Measurements from ENCODE around the gene CACNG7.
"Not testable (repeated sequence)": the region's sequence is repeated elsewhere in the genome, so short reads cannot be mapped to it uniquely, and the experiment has no call there.

The CACNG7 gene

DNA sequence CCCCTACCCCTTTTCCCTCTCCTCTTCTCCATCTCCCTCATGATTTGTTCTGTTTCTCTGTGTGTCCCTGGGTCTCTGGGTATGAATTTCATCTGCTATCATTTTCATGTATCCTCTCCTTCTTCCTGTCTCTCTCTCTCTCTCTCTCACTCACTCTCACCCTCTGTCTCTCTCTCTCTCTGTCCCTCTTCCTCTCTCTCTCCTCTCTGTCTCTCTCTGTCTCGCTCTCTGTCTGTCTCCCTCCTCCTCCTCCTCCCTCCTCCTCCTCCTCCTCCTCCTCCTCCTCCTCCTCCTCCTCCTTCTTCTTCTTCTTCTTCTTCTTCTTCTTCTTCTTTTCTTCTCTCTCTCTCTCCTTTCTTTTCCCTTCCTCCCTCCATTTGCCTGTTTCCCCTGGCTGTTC, 3.3 kb upstream of the CACNG7 start:
- FAIRE-seq (no peak), DNase-seq (ENCODE audit: low spot score) (no peak)

DNA sequence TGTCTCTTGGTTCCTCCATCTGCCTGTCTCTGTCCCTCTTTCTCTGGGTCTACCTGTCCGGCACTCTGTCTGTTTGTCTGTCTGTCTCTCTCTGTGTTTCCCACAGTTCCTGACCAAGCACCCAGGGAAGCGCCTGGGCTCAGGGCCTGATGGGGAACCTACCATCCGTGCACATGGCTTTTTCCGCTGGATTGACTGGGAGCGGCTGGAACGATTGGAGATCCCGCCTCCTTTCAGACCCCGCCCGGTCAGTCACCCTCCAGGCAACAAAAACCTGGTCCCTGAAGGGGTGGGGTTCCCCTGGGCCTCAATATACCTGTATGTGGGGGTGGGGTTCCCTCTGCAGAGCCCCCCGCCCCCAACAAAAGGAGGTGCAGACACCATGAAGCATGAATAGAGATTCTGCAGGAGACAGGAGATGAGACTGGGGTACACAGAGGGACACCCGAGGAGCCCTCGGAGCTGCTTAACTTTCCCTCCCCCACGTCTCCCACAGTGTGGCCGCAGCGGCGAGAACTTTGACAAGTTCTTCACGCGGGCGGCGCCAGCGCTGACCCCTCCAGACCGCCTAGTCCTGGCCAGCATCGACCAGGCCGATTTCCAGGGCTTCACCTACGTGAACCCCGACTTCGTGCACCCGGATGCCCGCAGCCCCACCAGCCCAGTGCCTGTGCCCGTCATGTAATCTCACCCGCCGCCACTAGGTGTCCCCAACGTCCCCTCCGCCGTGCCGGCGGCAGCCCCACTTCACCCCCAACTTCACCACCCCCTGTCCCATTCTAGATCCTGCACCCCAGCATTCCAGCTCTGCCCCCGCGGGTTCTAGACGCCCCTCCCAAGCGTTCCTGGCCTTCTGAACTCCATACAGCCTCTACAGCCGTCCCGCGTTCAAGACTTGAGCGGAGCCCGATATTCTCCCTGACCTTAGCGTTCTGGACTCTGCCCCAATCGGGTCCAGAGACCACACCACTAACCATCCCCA, 2.6 kb upstream of the CACNG7 start:
- peak; percentile 20 for FAIRE-seq
- DNase-seq (ENCODE audit: low spot score) = peak; percentile 70

DNA sequence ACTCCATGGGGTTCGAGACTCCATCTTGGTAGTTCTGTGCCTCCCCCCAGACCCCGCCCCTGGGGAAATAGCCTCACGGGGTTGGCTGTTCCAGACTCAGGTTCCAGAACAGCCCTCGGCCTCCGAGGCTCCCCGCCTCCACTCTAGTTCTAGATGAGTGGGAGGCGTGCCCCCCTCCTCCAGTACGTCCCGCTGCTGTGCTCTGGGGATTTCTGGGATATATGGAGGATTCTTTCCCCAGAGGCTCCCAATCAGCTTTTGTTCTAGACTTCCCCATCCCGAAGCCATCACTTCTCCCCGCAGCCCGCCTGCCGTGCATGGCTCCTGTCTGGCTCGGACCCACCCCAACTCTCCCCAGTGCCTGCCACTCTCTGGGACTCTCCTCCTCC, 1.9 kb upstream of the CACNG7 start:
- no peak for DNase-seq (ENCODE audit: low spot score)
- no peak for FAIRE-seq

DNA sequence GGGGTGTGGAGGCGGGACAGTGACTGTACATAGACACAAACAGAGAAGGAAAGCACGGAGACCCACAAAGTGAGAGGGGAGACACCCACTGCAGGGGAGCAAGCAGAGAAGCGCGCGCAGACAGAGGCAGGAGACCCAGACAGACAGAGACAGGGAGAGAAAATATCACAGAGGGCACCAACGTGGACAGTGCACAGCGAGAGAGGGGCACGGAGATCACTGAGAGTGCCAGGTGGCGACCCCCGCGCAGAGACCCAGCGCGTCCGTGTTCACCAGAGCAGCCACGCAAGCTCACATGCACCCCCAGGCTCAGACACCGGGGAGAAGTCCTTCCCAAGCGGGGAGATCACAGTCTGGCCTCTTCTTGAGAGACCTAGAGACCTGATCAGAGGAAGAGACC, 1.4 kb upstream of the CACNG7 start:
- no peak for DNase-seq (ENCODE audit: low spot score)
- FAIRE-seq = no peak

DNA sequence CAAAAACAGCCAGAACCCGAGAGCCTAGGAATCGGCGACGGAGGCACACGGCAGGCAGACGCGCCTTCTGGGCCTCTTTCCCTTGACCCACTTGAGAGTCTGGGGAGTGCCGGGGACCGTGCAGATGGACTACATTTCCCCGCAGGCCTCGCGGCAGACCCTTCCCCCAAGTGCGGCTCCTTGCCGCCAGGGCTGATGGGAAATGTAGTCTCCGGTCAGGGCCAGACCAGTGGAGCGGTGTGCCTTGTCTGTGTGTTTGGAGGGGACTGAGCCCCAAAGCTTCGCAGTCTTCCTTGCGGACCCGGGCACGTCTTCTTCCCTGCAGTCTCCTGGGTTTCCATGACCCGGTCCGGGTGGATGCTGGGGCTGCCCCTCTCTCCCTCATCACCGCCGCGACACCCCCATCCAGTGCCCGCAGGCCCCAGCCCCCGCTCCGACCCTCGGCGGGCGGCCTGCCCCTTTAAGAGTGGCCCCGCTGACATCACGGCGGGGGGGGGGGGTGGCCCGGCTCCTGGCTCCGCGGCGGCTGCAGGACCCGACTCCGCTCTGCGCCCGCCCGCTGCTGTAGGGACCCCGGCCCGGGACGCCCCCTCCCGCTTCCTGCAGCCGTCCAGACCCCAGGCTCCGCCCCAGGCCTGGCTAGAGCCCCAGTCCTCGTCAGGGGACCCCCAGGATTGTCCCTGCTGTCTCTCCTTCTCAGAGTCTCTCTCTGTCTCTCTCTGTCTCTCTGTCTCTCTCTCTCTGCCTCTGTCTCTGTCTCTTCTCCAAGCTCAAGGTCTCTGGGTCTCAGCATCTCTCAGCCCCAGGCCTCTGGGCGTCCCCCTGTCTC, 758 bp upstream of the CACNG7 start:
- peak; percentile 90 for DNase-seq (ENCODE audit: low spot score)
- no peak for FAIRE-seq

DNA sequence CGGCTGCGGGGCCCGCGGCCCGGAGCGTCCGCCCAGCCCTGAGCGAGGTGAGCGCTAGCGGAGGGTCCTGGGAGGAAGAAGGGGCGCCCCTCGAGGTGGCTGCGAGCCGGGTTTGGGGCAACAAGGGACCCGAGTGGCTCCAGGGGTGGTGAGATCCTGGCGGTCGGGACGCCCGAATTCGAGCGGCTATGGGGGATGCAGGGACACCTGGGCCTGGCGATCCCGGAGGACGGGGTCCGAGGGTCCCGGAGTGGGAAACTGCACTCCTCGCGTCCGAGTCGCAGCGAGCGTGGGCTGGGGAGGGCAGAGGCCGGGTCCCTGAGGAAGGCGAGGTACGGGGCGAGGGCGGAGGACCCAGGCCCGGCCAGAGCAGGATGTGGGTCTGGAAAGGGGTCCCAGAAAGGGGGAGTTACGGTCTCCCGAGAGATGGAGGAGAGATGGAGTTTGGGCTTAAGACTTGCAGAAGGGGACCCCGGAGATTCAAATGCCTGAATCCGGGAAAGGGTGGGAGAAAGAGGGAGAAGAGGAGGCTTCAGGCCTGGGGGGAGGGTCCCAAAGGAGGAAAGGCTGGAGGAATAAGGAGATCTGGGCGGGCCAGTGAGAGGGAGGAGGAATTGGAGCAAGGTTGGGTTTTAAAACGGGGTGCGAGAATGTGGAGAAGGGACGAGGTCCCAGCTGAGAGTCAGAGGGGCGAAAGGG, 542 bp downstream of the CACNG7 start:
- FAIRE-seq (no peak), DNase-seq (ENCODE audit: low spot score) (no peak)

DNA sequence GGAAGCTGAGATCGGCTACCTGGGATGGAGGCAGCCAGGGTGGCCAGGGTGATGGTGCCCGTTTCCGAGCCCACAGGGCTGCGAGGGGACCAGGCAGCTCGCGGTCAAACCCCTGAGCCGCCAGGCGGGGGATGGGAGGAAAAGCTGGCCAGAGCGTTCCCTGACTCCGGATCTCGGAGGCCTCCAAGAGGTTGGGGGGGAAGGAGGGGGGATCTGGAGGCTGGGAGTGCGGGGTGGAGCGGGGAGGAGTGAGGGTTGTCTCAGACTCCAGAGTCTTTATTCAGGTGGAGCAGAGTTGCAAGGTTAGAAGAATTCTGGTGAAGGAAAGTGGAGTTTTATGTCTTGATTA, 1.1 kb downstream of the CACNG7 start:
- no peak for FAIRE-seq
- DNase-seq (ENCODE audit: low spot score) = no peak

DNA sequence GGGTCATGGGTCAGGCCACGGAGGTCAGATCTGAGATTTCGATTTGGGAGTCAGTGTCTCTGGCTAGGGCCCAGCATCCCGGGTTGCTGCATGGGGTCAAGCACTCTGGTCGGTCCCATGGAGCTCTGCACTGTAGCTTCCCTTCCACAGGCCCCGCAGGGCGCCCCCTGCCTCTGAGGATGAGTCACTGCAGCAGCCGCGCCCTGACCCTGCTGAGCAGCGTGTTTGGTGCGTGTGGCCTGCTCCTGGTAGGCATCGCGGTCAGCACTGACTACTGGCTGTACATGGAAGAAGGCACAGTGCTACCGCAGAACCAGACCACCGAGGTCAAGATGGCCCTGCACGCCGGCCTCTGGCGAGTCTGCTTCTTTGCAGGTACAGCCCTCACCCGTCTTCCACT, 3.6 kb downstream of the CACNG7 start:
- FAIRE-seq (no peak), DNase-seq (ENCODE audit: low spot score) (no peak)

DNA sequence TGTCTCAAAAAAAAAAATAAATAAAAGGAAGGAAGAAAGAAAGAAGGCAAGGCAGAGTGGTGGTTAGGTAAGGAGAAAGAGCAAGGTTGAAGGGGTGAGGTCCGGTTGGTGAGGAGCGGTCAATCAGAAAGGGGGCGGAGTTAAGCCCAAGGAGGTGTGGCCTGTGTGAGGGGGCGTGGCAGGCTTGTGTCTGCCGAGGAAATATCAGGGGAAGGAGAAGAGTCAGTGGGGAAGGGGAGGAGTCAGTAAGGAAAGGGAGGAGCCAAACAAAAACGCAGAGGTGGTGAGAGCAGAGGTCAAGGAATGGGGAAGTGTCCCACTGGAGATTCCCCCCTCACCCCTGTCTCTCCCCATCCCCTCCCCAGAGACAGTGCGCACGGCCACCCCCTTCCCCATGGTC, 5.9 kb downstream of the CACNG7 start:
- no peak for FAIRE-seq
- no peak for DNase-seq (ENCODE audit: low spot score)

DNA sequence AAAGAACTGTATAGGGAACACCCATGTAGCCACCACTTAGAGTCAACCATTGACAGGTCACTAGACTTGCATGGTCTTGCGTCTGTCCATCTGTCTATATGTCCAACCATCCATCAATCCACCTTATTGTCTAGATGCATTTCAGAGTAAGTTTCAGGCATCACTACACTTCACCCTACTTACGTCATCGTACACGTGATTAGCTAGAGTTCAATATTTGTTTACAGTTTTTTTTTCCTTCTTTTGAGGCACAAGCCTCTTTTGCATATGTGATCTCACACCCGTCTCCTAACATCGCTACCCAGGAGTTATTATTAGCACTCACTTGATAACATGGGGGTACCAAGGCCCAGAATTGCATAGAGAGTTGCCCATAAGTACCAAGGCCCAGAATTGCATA, 6.9 kb downstream of the CACNG7 start:
- FAIRE-seq = no peak
- no peak for DNase-seq (ENCODE audit: low spot score)

DNA sequence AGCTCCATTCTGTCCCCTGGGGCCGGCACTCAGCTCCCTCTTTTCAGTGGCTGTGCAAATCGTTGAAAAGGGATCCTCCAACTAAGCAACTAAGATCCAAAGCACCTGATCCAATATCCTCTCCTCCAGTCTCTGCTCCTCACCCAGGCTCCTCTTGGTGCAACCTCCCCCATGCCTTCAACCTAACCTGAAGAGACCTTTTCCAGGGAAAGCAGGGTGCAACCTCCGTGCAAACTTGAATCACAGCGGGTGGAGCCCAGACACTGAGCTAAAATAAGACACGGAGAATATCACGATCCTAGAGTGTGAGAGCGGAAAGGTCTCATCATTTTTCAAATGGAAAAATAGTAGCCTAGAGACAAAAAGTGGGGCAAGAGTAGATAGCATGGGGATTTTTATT, 8.3 kb downstream of the CACNG7 start:
- FAIRE-seq (no peak), DNase-seq (ENCODE audit: low spot score) (no peak)

DNA sequence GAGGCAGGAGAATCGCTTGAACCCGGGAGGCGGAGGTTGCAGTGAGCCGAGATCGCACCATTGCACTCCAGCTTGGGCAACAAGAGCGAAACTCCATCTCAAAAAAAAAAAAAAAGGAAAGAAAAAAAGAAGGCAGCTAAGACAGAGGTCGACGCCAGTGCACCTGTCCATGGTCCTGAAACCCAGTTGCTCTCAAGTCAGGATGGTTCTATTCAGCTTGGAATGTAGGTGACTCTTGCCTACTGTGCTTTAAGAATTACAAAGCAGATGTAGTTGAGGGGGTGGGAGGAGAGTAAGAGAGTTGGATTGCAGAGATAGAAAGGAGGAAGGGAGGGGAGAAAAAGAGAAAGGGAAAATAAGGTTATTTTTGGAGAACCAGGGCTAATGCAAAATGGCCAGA, 18.7 kb downstream of the CACNG7 start:
- DNase-seq (ENCODE audit: low spot score) (peak; percentile 67), FAIRE-seq (no peak)

DNA sequence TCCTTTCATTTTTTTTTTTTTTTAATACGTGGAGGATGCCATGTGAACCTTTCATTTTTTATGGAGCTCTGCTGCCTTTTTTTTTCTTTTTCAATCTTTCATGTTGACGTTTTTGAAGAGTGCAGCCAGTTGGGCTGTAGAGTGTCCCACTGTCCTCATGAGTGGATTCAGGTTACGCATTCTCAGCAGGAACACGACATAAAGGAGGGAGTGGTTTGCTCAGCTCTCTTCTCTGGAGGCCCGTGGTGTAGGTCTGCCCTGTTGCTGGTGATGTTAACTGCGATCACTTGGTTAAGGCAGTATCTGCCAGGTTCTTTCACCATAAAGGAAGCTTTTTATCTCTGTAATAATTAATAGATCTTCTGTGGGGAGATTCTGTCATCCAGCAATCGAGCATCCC, 27.0 kb downstream of the CACNG7 start:
- no peak for DNase-seq (ENCODE audit: low spot score)
- no peak for FAIRE-seq

DNA sequence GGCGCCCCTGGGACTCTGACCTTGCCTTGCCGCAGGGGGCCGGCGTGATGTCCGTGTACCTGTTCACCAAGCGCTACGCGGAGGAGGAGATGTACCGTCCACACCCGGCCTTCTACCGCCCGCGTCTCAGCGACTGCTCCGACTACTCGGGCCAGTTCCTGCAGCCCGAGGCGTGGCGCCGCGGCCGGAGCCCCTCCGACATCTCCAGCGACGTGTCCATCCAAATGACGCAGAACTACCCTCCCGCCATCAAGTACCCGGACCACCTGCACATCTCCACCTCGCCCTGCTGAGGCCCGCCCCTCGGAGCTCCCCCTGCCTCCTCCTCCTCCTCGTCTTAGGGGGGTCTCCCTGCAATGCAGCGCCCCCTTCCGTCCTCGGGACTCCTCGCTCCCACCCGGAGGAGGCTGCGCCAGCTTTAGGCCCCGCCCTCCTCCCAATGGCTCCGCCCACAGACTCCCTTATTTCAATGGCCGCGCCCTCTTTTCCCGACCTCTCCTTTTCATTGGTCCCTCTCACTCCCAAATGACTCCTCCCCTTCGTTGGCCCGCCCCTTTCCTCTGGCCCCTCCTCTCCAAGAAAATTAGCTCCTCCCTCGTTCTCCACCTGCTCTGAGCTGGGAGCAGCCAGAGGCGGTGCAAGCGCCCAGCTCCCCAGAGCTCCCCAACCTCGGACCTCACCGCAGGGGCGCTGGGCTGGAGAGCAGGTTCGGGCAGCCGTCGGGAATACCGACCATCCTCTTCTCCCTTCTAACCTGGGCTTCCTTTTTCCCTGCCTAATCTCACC, 33.1 kb downstream of the CACNG7 start:
- no peak for FAIRE-seq
- no peak for DNase-seq (ENCODE audit: low spot score)

DNA sequence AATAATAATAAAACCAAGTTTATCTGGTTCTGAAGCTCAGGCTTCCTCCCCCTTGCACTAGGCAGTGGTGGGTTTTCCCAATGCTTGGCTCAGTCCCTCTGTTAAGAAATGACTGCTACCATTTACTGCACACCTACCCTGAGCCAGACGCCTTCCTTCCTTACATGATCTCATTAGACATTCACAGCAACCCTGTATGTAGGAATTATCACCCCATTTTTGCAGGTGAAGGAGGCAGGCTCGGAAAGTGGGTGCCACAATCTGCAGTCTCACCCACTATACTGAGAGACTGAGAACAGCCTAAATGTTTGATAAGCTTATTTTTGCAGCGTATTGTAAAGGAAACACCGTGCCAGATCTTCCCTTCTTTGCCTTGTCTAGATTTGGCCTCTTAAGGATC, 35.3 kb downstream of the CACNG7 start:
- no peak for FAIRE-seq

DNA sequence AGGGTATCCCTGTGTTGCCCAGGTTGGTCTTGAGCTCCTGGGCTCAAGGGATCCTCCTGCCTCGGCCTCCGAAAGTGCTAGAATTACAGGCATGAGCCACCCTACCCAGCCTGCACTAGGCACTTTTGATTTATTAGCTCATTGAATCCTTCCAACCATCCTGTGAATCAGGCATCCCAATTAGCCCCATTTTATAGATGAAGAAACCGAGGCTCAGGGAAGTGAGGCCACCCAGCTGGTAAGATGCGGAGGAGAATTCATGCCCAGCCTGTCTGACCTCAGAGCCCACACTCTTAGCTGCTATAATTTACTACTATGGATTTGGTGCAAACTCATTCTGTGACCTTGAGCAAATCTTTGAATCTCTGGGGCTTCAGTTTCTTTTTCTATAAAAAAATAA, 35.9 kb downstream of the CACNG7 start:
- DNase-seq (ENCODE audit: low spot score) (no peak), FAIRE-seq (no peak)

More for the DNA sequence above, 35.3 kb downstream of the CACNG7 start:
- DNase-seq (ENCODE audit: low spot score) = no peak

DNA sequence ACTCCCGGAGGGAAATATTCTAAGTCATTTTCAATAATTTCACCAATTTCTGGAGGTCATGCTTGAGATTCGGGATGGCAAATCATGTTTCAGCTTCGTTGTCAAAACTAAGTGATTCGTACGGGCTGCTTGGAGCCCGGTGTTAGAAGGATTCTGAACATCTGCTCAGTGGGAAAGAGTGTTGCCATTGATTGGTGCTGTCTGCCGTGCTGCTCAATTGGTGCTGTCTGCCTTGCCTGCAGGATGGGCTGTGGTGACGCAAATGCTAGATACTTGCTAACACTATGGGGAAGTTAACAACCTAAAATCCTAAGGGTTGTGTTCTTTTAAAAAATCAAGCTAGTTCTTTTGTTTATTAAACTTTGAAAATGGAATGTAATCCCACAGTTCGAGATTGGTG, 36.4 kb downstream of the CACNG7 start:
- FAIRE-seq (peak; percentile 81), DNase-seq (ENCODE audit: low spot score) (peak; percentile 73)

DNA sequence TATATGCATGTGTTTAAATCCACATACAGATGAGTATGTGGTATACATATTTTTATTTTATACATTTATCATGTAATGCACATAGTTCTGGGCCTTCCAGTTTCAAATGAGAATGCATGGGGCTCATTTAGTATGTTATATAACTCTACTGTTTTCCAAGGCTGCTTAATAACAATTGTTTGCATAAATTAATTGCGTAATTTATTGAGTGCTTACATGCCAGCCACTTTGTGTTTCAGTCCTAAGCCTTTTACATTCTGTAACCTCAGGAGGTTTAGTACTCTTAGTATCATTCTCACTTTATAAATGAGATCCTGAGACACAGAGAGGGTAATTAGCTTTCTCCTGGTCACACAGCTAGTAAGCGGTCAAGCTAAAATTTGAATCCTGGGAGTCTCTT, 36.9 kb downstream of the CACNG7 start:
- DNase-seq (ENCODE audit: low spot score) = no peak

DNA sequence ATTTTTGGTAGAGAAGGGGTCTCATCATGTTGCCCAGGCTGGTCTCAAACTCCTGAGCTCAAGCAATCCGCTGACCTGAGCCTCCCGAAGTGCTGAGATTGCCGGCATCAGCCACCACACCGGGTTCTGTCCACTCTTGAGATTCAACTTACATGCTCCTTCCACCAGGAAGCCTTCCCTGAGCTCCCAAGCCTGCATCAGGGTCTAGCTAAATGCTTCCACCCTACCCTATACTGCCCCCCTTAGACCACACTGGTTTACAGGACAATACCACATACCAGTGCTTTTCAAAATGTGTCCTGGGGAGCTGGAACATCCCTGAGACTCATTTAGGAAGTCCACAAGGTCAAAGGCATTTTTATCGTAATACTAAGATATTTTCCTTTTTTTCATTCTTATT, 38.5 kb downstream of the CACNG7 start:
- no peak for FAIRE-seq
- DNase-seq (ENCODE audit: low spot score) = no peak

More for the DNA sequence above, 36.9 kb downstream of the CACNG7 start:
- no peak for FAIRE-seq

DNA sequence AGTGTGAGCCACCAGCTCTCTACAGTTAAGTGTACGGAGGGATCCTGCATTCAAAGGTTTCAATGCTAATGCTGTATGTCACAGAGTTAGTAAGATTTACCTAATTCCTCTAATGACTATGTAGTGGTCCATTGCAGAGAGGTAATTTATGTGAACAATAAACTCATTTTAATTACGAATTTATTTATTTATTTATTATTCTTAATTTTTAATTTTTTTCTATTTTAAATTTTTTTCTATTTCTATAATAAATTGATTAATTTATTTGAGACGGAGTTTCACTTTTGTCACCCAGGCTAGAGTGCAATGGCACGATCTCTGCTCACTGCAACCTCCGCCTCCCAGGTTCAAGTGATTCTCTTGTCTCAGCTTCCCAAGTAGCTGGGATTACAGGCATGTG, 39.5 kb downstream of the CACNG7 start:
- not testable (repeated sequence) for DNase-seq (ENCODE audit: low spot score); FAIRE-seq

DNA sequence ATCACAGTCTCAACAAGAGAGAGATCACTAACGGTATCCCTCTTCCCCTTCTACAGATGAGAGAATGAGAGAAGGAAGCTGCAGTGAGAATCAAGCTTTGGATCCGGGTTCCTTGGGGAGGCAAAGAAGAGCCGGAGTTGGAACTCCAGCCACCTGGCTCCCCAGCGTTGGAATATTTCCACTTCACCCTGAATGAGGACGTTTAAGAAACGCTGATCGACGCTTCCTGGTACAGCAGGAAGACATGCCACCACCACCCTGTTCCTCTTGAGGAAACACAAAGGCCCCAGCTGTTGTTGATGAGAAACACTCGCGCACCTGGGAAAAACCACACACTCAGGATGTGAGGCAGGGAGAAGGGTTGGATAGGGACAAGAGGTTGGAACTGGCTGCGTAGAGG, 42.4 kb downstream of the CACNG7 start:
- no peak for FAIRE-seq
- no peak for DNase-seq (ENCODE audit: low spot score)

Measured in urothelium cell line (cell line).